HG03342 (cell line): ENCODE measurements around the gene WWOX.

ENCODE experiments used
- ATAC-seq: cut with Tn5 transposase; IDR thresholded peaks from one replicate; pipeline ENCODE4 v1.9.1; 2021; ENCODE audit warnings: mild to moderate bottlenecking, moderate library complexity; ENCODE audit not compliant: unreplicated experiment

WWOX gene

GRCh38 chr16:78326731-78327130 is 227.3 kb downstream of the WWOX start:
- no peak for ATAC-seq

- ATAC-seq, result no peak
Observed at GRCh38 chr16:78331731-78332130, 232.3 kb downstream of the WWOX start.

- no peak for ATAC-seq
Observed at GRCh38 chr16:78333808-78334207, 234.4 kb downstream of the WWOX start.

GRCh38 chr16:78340590-78340989 is 241.1 kb downstream of the WWOX start:
- ATAC-seq, result no peak

GRCh38 chr16:78348068-78348467 is 248.6 kb downstream of the WWOX start:
- no peak for ATAC-seq

GRCh38 chr16:78348886-78349285 is 249.4 kb downstream of the WWOX start:
- ATAC-seq, result no peak

- no peak for ATAC-seq
Observed at GRCh38 chr16:78352184-78352583, 252.7 kb downstream of the WWOX start.

GRCh38 chr16:78353640-78354275 is 254.3 kb downstream of the WWOX start:
- ATAC-seq, result no peak

GRCh38 chr16:78362524-78363135 is 263.2 kb downstream of the WWOX start:
- no peak for ATAC-seq

GRCh38 chr16:78363843-78364555 is 264.5 kb downstream of the WWOX start:
- no peak for ATAC-seq

- ATAC-seq, result no peak
Observed at GRCh38 chr16:78364556-78364880, 265.1 kb downstream of the WWOX start.

- ATAC-seq, result no peak
Observed at GRCh38 chr16:78365366-78365765, 265.9 kb downstream of the WWOX start.

GRCh38 chr16:78368121-78369102 is 269.0 kb downstream of the WWOX start:
- no peak for ATAC-seq

- no peak for ATAC-seq
Observed at GRCh38 chr16:78372277-78372676, 272.8 kb downstream of the WWOX start.

- no peak for ATAC-seq
Observed at GRCh38 chr16:78375055-78375679, 275.7 kb downstream of the WWOX start.

- no peak for ATAC-seq
Observed at GRCh38 chr16:78376452-78376851, 277.0 kb downstream of the WWOX start.

- ATAC-seq, result no peak
Observed at GRCh38 chr16:78377312-78377711, 277.9 kb downstream of the WWOX start.

GRCh38 chr16:78381060-78381459 is 281.6 kb downstream of the WWOX start:
- ATAC-seq, result no peak

GRCh38 chr16:78383118-78383517 is 283.7 kb downstream of the WWOX start:
- ATAC-seq, result no peak

- ATAC-seq, result no peak
Observed at GRCh38 chr16:78385086-78385805, 285.8 kb downstream of the WWOX start.
